Coronary artery (tissue), 2 donors: ENCODE results near the gene GRIP1.

ENCODE experiments used
- DNase-seq: peaks from one replicate; pipeline ENCODE4 v3.0.0-alpha.2; 2017; ENCODE audit warnings: low spot score
- H3K27ac ChIP-seq, 2 donors: fragments of 200-600 bp; sonication (generic); one replicate each; pipeline ENCODE4 v1.5.1; 2016 to 2019
- H3K4me3 ChIP-seq: fragments of 200-600 bp; sonication (generic); 2 replicates; pipeline ENCODE4 v1.5.1; 2016; ENCODE audit warnings: mild to moderate bottlenecking, moderate library complexity
- CTCF ChIP-seq: fragments of 200-600 bp; sonication (generic); IDR thresholded peaks from one replicate; pipeline ENCODE4 v1.5.1; 2019; ENCODE audit warnings: antibody characterized with exemption

Gene GRIP1

DNA sequence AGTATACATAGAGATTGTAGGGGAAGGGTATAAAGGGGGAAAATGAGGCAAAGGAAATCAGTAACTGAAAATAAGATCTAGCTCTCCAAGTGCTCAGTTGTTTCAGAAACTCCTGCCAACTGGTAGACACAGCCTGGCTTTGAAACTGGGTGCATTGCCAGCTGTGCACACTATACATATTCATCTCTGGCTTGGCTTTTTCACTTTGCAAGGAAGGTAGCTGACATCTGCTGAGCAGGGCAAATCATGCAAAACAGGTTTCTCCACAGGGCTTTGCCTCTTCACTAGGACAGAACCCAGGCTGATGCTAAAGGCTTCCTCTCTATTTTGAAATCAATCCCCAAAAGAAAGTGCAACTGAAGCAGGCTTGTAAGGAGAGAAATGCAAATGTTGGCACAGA lies 275.1 kb downstream of the GRIP1 start:
- Histone ChIP-seq H3K27ac (no peak overlapping the region), H3K4me3 (no peak overlapping the region)
- TF ChIP-seq CTCF = no peak
- DNase-seq = no peak

DNA sequence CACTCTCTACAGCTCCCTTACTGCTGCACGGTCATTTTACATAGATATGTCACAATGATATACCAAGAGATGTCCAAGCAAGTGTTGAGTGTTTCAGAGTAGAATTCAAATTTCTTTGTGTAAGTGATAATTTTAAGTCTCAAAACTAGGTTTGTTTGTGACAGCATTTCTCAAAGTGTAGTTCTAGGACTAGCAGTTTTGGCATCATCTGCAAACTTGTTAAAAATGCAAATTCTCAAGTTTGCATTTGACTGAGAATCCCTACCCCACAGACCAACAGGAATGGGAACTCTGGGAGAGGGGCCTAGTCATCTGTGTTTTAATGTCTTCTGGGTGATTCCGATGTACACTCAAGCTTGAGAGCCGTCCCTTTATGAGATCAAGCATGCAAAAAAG lies 279.0 kb downstream of the GRIP1 start:
- TF ChIP-seq CTCF = no peak
- no peak overlapping the region for H3K4me3 ChIP-seq
- H3K27ac ChIP-seq = no peak overlapping the region
- DNase-seq = no peak

DNA sequence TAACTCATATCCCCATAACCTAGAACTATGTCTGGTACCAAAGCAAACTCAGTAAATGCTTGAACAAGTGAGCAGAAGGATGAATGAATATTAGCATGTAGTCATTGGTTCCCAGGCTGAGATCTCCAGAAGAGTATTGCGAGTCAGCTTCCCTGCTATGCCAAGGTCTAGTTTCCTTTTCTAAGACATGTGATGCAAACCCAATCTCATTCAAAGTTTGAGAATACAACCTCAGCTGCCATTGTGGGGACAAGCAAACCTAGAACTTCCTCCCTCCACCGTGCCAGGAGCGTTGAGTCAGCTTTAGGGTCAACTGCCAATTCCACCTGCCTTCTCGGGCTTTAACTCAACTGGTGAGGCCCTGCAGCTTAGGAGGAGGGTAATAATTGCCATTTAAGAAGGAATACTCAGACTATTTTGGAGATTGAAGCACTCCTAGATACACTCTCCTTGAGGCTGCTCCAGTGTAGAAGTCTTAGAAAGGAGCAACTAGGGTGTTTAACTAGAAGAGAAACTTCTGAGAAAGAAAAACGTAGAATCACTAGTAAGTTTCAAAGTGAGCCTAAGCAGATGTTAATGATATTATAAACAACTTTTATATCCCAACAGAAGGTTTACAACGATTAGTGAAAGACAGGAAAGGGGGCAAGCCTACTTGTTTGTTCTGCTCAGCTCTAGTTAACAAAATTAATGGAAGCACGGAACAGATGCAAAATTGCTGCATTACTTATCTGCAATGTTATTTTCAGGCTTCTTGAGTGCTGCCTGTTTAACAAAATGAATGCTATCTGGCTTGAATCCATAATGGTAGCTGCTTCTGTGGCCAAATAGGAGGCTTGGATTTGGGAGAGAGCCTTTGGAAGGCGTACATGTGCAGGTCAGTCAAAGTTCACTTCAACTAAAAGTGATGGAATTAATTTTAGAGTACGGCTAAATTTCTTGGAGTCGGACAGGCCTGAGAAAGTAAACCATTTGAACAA lies 279.7 kb downstream of the GRIP1 start:
- no peak for TF ChIP-seq CTCF
- Histone ChIP-seq H3K27ac (no peak overlapping the region), H3K4me3 (no peak overlapping the region)
- DNase-seq = no peak

DNA sequence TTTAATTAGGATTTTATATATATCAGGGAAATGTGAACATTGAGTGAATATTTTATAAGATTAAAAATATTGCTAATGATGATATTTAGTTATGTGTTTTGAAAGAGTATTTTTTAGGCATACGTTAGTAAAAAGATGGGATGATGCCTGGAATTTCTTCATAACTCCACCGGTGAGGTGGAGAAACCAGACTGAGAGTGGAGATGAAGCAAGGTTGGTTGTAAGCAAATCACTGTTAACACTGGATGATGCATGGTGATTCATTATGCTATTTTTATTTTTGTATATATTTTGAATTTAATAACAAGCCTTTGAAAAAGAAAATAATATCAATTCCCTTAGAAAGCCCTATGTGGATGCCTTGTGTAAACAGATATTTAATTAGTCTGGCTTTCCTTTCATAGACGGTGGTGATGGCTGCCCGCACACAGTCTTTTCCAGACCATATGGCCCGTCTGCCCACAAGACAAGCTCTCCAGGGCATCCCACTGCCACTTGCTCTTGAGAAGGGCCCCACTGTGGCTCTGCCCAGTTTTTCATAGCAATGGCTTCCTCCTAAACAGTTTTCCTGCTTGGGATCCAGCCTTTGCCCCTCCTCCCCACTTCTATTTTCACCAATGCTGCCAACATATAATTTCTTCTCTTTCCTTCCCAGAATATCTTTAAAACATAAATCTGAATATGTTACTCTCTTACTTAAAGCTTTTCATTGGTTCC lies 281.1 kb downstream of the GRIP1 start:
- no peak overlapping the region for H3K27ac ChIP-seq
- no peak for TF ChIP-seq CTCF
- DNase-seq = no peak

DNA sequence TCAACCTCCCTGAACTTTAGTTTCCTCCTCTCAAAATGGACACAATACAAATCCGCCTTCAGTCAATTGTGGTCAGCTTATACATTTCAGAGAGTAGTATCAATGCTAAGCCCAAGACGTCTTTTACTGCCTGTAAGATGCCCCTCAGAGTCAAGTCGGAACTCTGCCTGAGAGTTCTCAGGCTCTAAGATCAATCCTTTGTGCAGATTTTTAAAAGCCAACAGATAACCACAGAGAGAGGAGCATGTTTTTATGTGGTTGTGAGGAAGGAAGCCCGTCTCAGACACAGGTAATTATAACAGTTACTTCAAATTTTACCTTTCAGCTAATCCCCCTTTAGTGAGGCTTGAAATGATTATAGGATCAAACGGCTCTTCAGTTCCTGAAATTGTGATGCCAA lies 285.0 kb downstream of the GRIP1 start:
- no peak overlapping the region for H3K27ac ChIP-seq
- no peak for TF ChIP-seq CTCF
- no peak for DNase-seq
- H3K4me3 ChIP-seq = no peak overlapping the region

More for the DNA sequence above, 281.1 kb downstream of the GRIP1 start:
- H3K4me3 ChIP-seq = no peak overlapping the region

GRCh38 chr12:66392266-66392915 lies 286.5 kb downstream of the GRIP1 start:
- DNase-seq = no peak
- no peak for TF ChIP-seq CTCF
- Histone ChIP-seq H3K4me3 (no peak overlapping the region), H3K27ac (no peak overlapping the region)
